GM18870 (cell line): ENCODE measurements around the gene PIK3R1.

Source experiments
- ATAC-seq: cut with Tn5 transposase; IDR thresholded peaks from one replicate; pipeline ENCODE4 v1.9.1; 2021; ENCODE audit warnings: moderate library complexity; ENCODE audit not compliant: unreplicated experiment

Gene PIK3R1

DNA sequence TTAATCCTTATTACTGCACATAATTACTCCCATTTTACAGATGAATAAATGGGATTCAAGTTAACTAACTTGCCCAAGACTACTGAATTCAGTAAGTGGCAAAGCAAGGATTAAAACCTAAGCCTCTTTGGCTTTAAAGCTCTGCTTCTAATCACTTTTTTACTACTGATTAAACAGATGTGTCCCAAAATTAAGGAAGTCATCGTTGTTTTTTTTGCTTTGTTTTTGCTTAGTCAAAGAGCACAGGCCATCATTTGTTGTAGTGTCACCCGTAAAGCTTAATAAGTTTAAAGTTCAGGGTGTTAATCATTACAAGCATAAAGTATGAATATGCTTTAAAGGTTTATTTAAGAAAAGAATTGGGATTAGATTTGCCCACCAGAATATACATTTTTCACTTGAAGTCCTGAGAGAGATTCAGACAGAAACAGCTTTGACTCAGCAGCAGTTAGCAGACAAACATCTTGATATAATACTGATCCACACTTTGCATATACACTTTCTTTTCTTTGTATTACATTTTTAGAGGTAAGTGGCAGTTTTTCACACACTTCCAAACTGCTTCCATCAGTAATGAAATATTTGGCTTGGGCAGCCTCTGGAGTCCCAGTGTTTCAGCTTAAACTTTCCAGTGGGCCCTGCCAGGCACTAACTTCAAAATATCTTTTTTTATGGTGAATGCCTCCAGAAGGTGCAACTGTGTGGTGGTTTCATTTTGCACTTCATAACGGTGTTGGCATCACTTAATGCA, 52.7 kb downstream of the PIK3R1 start:
- ATAC-seq, result no peak

DNA sequence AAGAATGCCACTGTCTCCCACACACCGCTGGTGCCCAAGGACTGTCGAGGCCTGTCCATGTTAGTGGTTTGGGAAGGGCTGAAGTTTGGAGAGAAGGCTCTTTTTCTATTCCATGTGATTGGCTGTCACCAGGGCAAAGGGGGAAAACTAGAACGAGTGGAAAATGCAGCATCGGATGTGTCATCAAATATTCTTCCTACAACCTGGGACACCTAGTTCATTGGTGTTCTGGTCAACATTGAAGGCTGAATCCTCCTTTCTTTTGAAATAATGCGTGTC, 53.2 kb downstream of the PIK3R1 start:
- ATAC-seq, result no peak

DNA sequence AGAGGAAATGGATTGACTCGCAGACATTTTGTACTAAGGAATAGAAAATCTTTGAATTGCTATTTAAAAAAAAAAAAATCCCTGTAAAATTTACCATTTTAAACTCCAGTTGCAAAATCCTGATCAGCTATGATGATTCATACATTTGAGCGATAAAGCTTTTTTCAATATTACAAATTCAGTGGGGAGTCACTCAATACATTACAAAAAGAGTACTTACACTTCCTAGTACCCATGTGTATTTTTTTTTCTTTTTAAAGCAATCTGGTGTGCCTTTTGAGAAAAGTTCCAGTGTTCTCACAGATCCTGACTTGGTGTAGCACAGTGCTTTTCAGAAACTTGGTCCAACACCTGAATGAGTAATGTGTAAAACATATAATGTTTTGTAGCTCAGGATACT, 54.3 kb downstream of the PIK3R1 start:
- no peak for ATAC-seq

DNA sequence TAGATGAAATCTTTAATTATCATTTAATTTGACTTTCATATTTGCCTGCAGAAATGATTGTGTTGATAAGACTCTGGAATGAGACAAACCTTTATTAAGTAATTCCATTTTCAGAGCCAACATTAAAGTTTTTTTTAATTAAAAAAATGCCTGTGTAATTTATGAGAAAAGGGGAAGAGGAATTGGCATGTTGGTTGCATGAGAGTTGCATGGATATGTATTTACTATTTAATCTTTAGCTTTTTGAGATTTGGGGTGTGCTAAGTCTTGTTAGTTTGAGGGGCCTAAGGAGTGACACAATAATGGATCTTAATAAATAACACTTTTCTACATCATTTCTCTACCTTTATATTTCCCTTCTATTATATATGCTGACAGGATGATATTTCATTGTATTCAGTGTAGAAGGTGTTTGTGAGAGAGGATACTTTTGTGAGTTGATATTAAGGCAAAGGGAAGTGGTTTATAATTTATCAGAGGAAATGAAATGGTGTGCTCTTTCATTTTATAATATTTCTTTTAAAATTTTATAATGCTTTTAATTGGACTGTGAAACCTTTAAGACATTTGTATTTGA, 54.9 kb downstream of the PIK3R1 start:
- ATAC-seq, result no peak

DNA sequence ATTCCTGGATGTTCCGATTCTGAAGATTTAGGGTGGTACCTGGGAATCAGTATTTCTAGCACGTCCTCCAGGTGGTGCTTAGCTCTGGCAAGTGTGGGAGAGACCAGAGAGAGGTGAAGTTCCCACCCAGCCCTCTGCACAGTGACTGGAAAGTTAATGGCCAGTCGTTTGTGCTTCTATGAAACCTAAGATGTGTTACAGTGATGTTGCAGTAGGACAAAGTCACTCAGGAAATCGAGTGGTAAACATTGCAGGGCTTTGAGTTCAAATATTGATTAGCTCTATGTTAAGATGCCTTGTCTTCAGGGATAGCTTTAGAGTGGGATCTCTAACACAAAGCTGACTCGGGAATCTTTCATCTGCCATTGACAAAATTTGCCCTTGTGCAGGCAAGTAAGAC, 55.6 kb downstream of the PIK3R1 start:
- no peak for ATAC-seq

DNA sequence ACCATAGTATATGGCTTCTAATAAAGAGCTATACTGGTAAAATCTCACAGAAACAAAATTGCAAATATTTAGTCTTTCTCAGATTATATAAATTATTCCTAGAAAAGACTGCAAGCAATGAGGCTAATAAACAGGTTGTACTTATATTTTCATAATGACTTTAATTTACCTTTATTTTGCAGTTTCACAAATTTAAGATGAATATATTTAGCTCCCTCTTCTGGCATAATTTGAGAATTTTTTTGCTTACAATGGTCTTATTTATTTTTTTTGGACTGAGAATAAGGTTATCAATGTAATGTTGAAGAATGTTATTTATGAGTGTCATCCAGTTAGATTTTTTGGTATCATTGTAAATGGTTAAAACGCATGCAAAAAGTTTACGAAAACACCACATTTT, 56.7 kb downstream of the PIK3R1 start:
- no peak for ATAC-seq

DNA sequence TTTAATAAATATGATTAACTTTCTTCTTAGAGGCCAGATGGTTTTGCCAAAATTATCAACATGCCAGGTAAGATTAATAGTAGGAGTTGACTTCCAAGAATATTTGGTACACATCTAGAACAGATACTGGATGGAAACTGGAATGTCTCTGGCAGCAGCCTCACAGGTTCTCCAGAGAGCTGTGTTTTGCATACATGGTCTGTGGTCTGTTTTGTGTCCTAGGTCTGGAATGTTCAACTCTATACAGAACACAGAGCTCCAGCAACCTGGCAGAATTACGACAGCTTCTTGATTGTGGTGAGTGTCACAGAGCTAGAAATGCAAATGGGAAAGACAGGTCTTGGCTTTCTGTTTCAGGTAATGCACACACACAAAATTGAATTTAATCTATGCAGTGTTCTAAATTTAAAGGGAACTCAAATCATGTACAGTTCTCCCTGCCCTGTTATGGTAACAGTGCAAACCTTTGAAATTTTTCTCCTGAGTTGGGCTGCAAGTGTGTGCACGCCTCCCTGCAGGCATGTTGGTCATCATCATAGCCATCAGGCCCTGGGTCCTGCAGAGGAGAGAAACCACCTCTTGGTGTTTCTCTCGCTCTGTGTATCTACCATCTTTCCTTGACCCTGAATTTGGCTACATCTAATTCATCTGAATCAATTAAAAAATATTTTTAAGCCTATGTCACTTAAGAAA, 58.3 kb downstream of the PIK3R1 start:
- ATAC-seq, result peak; percentile 65

DNA sequence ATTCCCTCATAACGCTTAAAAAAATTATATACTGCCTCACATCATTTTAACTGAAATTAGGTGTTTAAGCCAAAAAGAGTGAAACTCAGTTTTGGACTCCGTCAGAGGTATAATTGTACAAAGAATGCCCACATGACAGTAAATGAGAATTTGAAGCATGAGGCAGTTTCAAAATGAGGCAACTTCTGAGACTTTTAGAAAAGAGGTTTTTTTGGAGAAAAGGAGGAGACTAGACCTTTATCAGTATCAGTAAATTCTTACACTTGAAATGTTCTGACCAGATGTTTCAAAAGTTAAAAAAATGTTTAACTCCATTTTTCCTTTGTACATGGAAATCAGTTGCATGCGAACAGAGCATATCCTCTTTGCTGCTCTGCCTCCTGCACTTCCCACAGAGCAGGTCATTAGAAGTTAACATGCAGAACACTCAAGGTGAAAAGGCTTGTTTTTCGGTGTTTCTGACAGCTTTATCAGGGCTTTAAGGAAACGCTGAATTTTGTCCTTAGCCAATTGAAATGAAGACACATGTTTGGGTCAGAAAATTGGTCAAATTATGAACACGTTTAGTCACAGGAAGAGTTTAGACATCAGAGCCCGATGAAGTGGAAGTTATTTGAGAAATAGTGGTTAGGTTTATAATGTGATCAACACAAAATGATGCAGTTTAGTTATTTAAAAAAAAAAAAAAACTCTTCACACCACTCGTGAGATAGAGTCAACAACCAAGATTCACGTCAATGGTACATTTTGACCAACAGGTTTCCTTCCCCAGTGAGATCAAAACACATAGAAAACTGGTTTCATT, 59.5 kb downstream of the PIK3R1 start:
- ATAC-seq, result peak; percentile 46

DNA sequence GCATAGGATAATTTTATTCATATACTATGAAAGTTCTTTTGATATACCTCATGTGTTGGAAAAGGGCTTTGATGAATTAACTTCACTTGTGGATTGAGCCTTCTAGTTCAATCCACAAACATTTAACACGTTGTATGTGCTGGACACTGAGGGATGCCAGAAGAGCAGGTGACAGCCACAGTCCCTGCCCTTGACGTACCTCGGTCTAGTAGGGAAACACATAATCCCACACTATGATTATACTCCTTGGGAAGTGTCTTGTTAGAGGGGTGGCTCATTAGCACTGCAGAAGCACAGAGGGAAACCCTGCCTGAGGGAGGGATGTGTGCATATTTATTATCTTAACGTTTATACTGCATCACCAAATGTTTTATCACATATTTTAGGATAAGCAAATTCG, 61.2 kb downstream of the PIK3R1 start:
- no peak for ATAC-seq

DNA sequence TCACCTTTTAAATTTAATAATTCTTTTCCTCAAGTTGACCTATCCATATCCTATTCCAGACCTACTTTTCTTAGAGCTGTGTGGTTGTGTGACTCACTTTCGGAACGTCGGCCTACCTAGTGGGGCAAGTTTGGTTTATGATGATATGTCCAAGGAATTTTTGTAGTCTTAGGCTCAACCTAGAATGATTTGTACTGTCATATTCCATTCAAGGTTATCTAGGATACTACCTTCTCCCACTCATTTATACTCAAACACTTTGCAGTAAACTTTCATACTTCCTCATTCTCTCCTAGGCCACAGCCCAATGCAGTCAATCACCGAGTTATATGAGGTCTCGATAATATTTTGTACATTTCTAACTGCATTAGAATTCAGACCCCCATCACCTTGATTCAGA, 61.9 kb downstream of the PIK3R1 start:
- no peak for ATAC-seq

DNA sequence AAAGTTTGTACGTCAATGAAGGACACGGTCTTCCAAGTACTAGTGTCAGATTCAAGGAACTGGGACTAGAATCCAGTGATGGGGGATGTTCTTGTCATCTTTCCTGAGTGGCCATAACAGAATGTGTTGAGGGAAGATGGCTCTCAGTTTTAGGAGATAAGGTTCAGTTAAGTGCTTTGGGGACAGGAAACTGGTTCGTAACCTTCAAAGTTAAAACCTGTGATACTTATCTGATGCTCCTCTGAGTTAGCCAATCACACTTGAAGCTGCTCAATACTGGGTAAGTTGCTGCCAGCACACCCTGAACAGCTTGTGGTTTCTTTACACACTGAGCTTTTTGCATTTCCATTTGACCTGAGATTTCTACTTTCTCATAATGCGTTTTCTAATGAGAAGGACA, 64.4 kb downstream of the PIK3R1 start:
- ATAC-seq, result no peak

DNA sequence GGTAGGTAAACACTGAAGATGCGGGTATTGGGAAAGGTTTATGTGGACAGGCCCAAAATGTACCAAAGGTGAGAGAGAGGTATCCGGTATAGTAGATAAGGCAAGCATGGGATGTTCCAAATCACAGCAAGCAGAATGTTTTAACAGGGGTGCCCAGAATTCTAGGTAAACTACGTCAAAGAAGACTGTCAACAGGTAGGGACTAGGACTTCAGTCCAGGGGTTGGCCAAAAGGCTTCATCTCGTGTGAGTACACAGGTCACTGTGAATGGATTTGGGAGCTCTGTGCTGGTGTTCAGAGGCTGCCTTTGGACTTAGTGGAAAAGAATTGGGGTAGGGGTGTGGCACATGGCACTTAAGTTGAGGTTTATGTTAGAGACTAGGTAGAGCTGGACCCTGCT, 66.4 kb downstream of the PIK3R1 start:
- no peak for ATAC-seq

DNA sequence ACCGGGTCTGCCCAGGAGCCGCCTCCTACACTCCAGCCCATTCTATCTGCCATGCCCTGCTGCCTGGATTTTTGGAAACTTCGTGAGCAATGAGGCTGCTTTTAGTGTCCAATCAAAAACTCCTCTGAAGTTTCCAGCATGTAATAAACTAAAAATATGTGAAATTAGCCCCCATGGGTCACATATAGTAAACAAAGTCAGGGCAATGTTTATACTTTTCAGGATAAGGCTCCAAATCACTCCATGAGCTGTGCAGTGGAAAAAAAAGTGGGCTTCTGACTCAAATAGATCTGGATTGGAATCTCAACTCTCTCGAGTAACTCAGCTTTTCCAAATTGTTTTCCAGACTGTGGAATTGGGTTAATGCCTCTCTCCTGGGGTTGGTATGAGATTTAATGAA, 68.2 kb downstream of the PIK3R1 start:
- ATAC-seq, result no peak

DNA sequence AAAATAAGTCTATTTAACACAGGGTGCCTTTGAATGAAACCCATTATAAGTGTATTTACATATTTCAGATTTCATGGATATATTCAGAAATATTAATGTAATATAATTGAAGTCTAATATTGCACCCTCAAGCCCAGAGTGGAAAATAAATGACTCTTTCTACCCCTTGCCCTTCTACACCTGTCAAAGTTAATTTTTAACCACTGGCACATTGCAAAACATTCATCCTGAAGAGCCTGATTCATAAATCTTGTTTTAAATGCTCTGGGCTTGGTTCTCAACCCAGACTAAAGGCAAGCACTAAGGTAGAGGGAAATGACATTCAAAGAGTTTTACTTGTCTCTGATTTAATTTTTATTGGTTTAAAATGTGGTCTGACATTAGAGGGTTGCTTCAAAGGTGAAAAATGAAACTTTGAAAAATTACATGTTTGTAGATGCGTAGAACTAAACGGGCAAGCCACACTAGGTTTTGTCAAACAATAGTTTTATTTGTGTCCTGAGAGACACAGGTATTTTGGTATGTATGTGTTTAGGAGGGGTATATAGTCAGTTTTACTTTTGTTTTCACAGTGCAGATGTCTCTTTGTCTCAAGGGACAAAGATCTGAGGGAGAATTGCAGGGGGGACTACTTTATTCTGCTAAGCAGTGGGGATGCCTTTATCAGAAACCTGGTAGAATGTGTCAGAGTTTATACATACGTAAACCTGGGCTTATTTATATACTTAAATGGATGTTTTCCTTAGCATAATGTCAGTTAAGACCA, 69.7 kb downstream of the PIK3R1 start:
- no peak for ATAC-seq

DNA sequence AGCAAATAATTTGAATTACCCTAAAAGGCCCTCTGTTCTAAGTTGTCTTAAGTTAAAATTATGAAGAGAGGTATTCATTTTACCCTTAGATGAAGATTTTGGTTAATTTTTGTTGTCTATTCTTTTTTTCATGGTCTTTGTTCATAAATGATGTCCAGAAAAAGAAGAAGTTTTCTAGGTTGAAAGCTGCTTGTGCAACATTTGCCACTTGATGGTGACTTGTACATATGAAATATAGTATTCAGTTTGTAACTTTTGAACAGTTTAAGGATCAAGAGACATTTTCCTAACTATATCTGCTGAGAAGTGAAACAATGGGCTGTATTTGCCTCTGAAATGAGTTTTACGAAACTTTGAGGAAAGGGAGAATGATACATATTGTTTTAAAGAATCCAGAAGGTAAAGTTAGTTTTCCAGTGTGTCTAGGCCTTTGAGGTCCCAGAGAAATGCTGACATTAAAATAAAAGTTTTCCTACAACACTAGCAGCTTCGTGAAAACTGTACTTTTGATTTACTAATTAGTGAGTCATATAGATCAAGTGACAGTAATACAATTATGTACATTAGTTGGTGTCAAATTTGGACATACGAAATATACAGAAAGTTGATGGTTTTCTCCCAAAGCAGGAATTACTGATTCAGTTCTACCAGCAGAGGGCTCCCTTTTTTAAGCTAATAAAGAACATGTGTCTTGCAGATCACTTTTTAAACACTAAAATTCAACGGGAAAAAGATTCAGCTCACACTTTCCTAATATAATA, 70.5 kb downstream of the PIK3R1 start:
- no peak for ATAC-seq

DNA sequence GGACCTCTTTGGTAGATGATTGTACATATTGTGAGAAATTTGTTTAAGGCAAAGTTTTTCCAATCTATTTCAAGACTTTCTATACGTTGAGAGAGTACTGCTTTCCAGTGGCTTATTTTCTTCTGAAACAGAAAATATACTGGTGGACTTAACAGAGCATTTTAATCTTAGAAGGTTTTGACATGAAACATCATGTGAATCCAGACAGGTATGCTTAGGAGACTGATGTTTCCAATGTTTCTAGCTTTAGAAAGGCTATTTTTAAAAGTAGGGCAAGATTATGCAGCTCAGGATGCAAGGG, 71.0 kb downstream of the PIK3R1 start:
- ATAC-seq, result no peak

DNA sequence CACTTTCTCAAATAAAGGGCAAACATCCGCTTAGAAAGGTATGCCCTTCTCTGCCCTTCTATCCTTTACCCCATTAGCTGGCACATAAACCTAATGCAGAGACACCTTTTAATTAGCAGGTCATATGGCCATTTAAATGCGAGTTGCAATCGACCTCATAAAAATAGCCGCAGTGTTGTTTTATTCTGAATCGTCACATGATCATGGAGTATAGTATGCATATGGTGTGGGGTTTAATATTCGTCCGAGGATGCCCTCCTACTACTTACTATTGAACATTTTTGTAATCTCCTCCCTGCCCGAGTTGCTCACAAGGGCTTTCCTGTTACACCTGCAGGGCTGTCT, 72.0 kb downstream of the PIK3R1 start:
- ATAC-seq, result no peak

DNA sequence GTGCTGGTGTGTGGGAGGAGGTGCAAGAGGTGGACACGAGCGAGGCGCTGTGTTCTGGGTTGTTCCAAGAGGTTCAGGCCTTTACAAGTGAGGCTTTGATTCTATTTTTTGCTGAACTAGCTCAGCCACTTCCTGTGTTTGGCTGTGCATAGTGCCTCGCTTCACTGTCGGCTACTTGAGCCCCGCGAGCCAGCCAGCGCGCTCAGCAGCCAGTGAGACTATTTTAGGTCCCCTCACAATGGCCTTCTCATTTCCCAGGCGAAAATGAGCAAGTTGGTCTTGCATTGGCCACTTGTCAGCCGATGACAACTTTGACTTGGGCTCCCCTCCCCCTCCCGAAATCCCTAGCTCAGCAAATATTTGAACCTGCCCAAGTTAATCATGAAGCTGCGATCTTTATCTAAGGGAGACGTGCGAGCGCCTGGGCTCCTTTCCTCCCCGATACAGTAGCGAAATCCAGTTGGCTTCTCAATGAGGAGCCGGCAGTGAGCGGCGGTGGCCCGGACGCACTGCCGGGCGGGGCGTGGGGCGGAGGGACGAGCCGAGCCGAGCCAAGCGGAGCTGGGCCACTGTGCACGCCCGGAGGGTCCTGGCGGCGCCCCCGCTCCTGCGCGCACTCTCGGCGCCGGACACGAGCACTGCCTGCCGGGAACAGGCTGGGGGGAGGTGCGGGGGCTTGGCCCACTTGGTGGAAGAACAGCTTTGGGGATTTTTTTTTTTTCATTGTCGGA, 72.6 kb downstream of the PIK3R1 start:
- ATAC-seq, result peak; percentile 68

DNA sequence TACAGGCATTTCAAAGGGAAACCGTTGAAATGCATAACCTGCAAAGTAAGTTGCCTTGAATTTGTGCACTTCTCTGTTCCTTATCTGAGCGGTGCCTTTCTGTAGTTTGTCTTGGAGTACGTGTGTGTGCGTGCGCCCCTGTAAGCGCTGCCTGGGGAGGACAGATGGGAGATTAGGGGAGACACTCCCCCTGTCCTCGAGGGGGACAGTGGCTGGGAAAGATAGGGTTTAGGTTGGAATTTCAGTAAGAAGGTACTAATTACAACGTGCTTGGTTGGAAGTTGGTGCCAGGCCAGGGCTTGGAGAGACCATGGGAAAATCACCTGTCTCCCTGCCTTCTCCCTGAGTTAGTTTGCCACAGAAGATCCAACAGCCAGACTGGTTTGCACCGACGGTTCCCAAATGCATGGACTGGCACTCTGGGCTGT, 73.2 kb downstream of the PIK3R1 start:
- peak; percentile 23 for ATAC-seq

DNA sequence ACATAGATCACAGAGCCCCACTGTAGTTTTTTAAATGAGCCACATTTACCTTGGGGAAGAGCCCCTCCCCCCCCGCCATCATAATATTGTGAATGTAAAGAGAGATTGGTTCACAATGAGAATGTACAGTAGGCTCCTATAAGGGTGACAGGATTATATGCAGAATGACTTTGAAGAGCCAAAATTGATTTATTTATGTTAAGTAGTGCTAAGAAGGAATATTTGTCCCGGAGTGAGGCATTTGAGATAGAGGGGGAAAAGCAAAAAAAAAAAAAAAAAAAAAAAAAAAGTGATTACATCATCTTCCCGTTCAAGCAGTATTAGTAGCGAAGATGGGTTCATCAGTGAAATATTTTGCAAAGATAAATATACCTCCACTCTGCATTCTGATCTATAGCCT, 73.9 kb downstream of the PIK3R1 start:
- ATAC-seq, result no peak
